Fibroblast of lung (primary cell): ENCODE results near the gene CEP164. TPM values are rescaled to one million over a fixed set of nuclear protein-coding genes. Genes with fewer than 3 reads are reported as not detected.

Experiments used
- DNase-seq, 2 donors: peaks; one replicate each; pipeline versions ENCODE4 v3.0.0 to v3.0.0-alpha.2; 2010; ENCODE audit warnings: low read depth in 2 of 2
- H2AFZ ChIP-seq: 2 replicates; pipeline ENCODE4 v1.5.1; 2012; ENCODE audit warnings: low read length, control low read depth, inconsistent platforms
- H3K27ac ChIP-seq: 2 replicates; pipeline ENCODE4 v1.5.1; 2011; ENCODE audit warnings: low read length, control low read depth; ENCODE audit not compliant: insufficient read depth
- H3K27me3 ChIP-seq: 2 replicates; pipeline ENCODE4 v1.5.1; 2011; ENCODE audit warnings: mild to moderate bottlenecking, low read length; ENCODE audit not compliant: control insufficient read depth, insufficient read depth
- H3K36me3 ChIP-seq: 2 replicates; pipeline ENCODE4 v1.5.1; 2011; ENCODE audit warnings: low read length; ENCODE audit not compliant: control insufficient read depth, insufficient read depth
- H3K4me1 ChIP-seq: 2 replicates; pipeline ENCODE4 v1.5.1; 2011; ENCODE audit warnings: low read length; ENCODE audit not compliant: control insufficient read depth, insufficient read depth; ENCODE audit errors: extremely low read depth
- H3K4me2 ChIP-seq: 2 replicates; pipeline ENCODE4 v1.5.1; 2011; ENCODE audit warnings: low read length, control low read depth; ENCODE audit not compliant: insufficient read depth; ENCODE audit errors: extremely low read depth
- H3K4me3 ChIP-seq, 4 experiments: fragments of 200-600 bp in 1 of 4; sonication (generic) in 1 of 4; replicated peaks in 1 of 4; 2 replicates each; pipeline ENCODE4 v1.5.1; 2011 to 2016; ENCODE audit warnings: low read length in 4 of 4, low read depth in 3 of 4, mild to moderate bottlenecking in 3 of 4, control low read depth in 2 of 4, inconsistent platforms in 1 of 4, mixed read lengths in 1 of 4; ENCODE audit not compliant: insufficient read depth in 1 of 4; ENCODE audit errors: control extremely low read depth in 1 of 4
- H3K79me2 ChIP-seq: 2 replicates; pipeline ENCODE4 v1.5.1; 2012; ENCODE audit warnings: mild to moderate bottlenecking, low read length, inconsistent platforms; ENCODE audit not compliant: control insufficient read depth, insufficient read depth
- H3K9ac ChIP-seq: 2 replicates; pipeline ENCODE4 v1.5.1; 2011; ENCODE audit warnings: mild to moderate bottlenecking, low read length, control low read depth; ENCODE audit not compliant: insufficient read depth
- H3K9me3 ChIP-seq: 2 replicates; pipeline ENCODE4 v1.5.1; 2012; ENCODE audit warnings: low read depth, low read length; ENCODE audit not compliant: control insufficient read depth, insufficient read depth
- H4K20me1 ChIP-seq: 2 replicates; pipeline ENCODE4 v1.5.1; 2011; ENCODE audit warnings: low read length; ENCODE audit not compliant: control insufficient read depth, insufficient read depth; ENCODE audit errors: extremely low read depth
- EZH2 ChIP-seq: IDR thresholded peaks from 2 replicates; pipeline ENCODE4 v1.5.1; 2012; ENCODE audit warnings: low read length, control low read depth, mild to moderate bottlenecking; ENCODE audit errors: missing control alignments
- polyA plus RNA-seq, 2 donors: library from polyadenylated mRNA; depleted of rRNA in 1 of 2; stranded (reverse) in 1 of 2; unstranded in 1 of 2; fragments of >200 nt; gene quantifications; 2 replicates each; pipeline ENCODE4 v1.2.1, GENCODE V29; 2011 to 2012; ENCODE audit warnings: missing spikeins in 1 of 2
- total RNA-seq: library from RNA; depleted of rRNA; stranded (reverse); fragments of >200 nt; gene quantifications from 2 replicates; pipeline ENCODE4 v1.2.1, GENCODE V29; 2014
- TF ChIP-seq, protein P1 (sequence below), 2 donors: IDR thresholded peaks in 1 of 2; conservative IDR thresholded peaks in 1 of 2; 1 replicate in 1 of 2; 2 replicates in 1 of 2; pipeline ENCODE4 v1.5.1; 2011 to 2012; ENCODE audit warnings: low read length in 2 of 2, control low read depth in 1 of 2, inconsistent platforms in 1 of 2, low read depth in 1 of 2, mild to moderate bottlenecking in 1 of 2

Gene CEP164
- total and polyA plus RNA-seq, 2 donors (not counting 1 experiment from before 2014, with no cell fraction given): 16.1 to 33.5 TPM

DNA sequence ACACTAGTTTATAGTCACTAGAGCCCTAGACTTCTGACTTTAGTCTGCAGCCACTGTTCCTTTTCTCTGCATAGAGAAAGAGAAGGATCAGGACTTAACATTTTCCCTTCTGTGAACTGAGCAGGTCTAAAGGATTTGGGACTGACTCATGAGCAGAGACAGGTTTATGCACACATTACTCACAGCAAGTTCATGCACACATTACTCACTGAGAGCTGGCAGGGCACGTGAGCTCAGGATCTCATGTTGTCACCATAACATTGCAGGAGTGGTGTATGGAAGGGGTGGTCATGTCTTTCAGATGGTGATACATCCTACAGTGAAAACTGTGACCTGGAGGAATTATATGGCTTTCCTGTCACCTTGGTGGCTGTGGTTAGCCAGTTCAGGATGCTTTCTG lies 56.4 kb downstream of the CEP164 start:
- no peak for TF ChIP-seq EZH2
- no peak overlapping the region for H2AFZ ChIP-seq
- H3K27me3 ChIP-seq: no peaks in the 10 kb centered on the region
- no peak overlapping the region for H3K4me3 ChIP-seq
- no peaks in the 10 kb centered on the region for H3K9me3 ChIP-seq
- peaks cover 17% of the 10 kb centered on the region for H3K36me3 ChIP-seq
- no peak overlapping the region for H3K4me2 ChIP-seq
- H3K9ac ChIP-seq: no peak overlapping the region
- peaks cover 5% of the 10 kb centered on the region for H3K4me1 ChIP-seq
- no peaks in the 10 kb centered on the region for H4K20me1 ChIP-seq
- peak; percentile 62 to 90 for DNase-seq
- no peak overlapping the region for H3K27ac ChIP-seq
- no peaks in the 10 kb centered on the region for H3K79me2 ChIP-seq

DNA sequence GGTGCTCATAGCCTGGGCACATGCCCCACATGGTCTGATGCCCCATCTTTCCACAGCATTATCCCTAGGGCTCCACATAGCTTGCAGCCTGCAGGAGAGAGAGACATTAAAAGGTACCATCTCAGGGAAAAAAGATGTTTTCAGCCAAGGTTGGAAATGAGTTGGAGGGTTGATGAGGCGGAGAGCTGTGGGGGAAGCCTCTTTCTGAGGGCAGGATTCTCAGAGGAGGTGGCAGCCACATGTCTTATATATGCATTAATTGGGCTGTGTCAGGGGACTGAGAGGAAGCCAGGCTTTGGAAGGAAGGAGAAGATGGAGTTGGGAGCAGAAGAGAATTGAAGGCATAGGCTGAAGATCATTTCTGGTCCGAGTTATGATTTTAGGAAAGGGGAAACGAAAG lies 57.8 kb downstream of the CEP164 start:
- DNase-seq: no peak
- Histone ChIP-seq H3K36me3 (peaks cover 14% of the 10 kb centered on the region), H4K20me1 (no peaks in the 10 kb centered on the region), H3K27me3 (no peaks in the 10 kb centered on the region), H3K9ac (no peak overlapping the region), H3K27ac (no peak overlapping the region), H3K4me2 (no peak overlapping the region), H3K4me1 (peaks cover 5% of the 10 kb centered on the region), H3K4me3 (no peak overlapping the region), H3K79me2 (no peaks in the 10 kb centered on the region), H2AFZ (no peak overlapping the region), H3K9me3 (no peaks in the 10 kb centered on the region)
- TF ChIP-seq, protein P1, sequence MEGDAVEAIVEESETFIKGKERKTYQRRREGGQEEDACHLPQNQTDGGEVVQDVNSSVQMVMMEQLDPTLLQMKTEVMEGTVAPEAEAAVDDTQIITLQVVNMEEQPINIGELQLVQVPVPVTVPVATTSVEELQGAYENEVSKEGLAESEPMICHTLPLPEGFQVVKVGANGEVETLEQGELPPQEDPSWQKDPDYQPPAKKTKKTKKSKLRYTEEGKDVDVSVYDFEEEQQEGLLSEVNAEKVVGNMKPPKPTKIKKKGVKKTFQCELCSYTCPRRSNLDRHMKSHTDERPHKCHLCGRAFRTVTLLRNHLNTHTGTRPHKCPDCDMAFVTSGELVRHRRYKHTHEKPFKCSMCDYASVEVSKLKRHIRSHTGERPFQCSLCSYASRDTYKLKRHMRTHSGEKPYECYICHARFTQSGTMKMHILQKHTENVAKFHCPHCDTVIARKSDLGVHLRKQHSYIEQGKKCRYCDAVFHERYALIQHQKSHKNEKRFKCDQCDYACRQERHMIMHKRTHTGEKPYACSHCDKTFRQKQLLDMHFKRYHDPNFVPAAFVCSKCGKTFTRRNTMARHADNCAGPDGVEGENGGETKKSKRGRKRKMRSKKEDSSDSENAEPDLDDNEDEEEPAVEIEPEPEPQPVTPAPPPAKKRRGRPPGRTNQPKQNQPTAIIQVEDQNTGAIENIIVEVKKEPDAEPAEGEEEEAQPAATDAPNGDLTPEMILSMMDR (conservative IDR thresholded peaks at IDR 0.05 in 1 of 2, IDR thresholded peaks at IDR 0.05 in 1 of 2; ENCODE audit: low read depth in 1 of 2, low read length in 2 of 2): no peak
- TF ChIP-seq EZH2: no peak

DNA sequence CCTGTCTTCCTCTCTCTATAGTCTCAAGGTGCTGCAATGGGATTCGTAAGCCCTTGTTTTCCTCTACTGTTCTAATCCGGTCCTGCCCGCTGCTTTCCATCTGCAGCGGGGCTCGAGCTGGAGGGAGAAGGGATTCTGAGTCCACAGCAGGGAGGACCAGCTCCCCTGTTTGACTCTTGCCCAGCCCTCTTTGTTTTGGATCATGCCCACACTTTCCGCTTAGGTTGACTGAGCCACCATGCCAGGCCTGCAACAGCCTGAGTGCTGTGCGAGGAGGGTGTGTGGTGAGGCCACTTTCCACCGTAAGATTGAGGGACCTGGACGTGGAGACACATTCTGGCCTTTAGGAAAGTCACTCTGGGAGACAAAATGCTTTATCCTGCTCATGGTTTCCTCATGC lies 58.3 kb downstream of the CEP164 start:
- Histone ChIP-seq H3K4me2 (no peak overlapping the region), H3K9me3 (no peaks in the 10 kb centered on the region), H3K79me2 (no peaks in the 10 kb centered on the region), H3K9ac (no peak overlapping the region), H3K36me3 (peaks cover 10% of the 10 kb centered on the region), H3K27me3 (no peaks in the 10 kb centered on the region), H3K4me3 (no peak overlapping the region), H3K4me1 (peaks cover 5% of the 10 kb centered on the region), H2AFZ (no peak overlapping the region), H3K27ac (no peak overlapping the region), H4K20me1 (no peaks in the 10 kb centered on the region)
- DNase-seq: no peak
- TF ChIP-seq, protein P1 (conservative IDR thresholded peaks at IDR 0.05 in 1 of 2, IDR thresholded peaks at IDR 0.05 in 1 of 2; ENCODE audit: low read depth in 1 of 2, low read length in 2 of 2): no peak
- TF ChIP-seq EZH2: no peak
